GM12878 (cell line): ENCODE results near the gene PPIF. TPM values are rescaled to one million over a fixed set of nuclear protein-coding genes. Genes with fewer than 3 reads are reported as not detected.

ENCODE experiments used
- ATAC-seq: fragments of 200-7000 bp; cut with Tn5 transposase; 3 replicates; pipeline ENCODE4 v1.9.1; 2020; ENCODE audit warnings: mild to moderate bottlenecking, moderate library complexity
- BruUV-seq: library from RNA; stranded (reverse); fragments of 400-500 nt; replicated peaks from 2 replicates; lab custom pipeline; 2021; lab: Mats Ljungman, UMichigan
- CTCF ChIA-PET: fragments of 300-600 bp; sonication (Branson Sonifier 250); formaldehyde crosslinking; extraction: SDS; loops from one replicate; lab custom pipeline; 2021; ENCODE audit warnings: inconsistent platforms; lab: Yijun Ruan, JAX
- POLR2A ChIA-PET: fragments of 350-600 bp; formaldehyde crosslinking; extraction: SDS; loops from one replicate; lab custom pipeline; 2021; ENCODE audit warnings: inconsistent platforms; lab: Charles Lee
- RAD21 ChIA-PET: fragments of 300-600 bp; sonication (Branson Sonifier 250); formaldehyde crosslinking; loops from one replicate; lab custom pipeline; 2023; ENCODE audit warnings: antibody characterized with exemption; ENCODE audit not compliant: unreplicated experiment; lab: Charles Lee
- SMC1A ChIA-PET: fragments of 300-600 bp; sonication (Branson Sonifier 250); formaldehyde crosslinking; loops from one replicate; lab custom pipeline; 2023; ENCODE audit not compliant: unreplicated experiment, uncharacterized antibody; lab: Charles Lee
- DNase-seq: peaks from one replicate; pipeline ENCODE4 v3.0.0-alpha.2; 2011; ENCODE audit warnings: low read depth, low spot score
- FAIRE-seq: peaks from 3 replicates; lab custom pipeline; 2011; peaks lifted over from hg19 to GRCh38; lab: Jason Lieb, UNC
- H2AFZ ChIP-seq: 2 replicates; pipeline ENCODE4 v1.6.0; 2011; ENCODE audit warnings: low read depth, low read length, control low read depth; ENCODE audit not compliant: control insufficient read depth
- H3K27ac ChIP-seq: 2 replicates; pipeline ENCODE4 v1.5.1; 2011; ENCODE audit warnings: control low read depth; ENCODE audit not compliant: control insufficient read depth, insufficient read depth
- H3K27me3 ChIP-seq, 2 experiments: replicated peaks in 1 of 2; 2 replicates each; pipeline versions ENCODE4 v1.6.0 to v1.6.1; 2011; ENCODE audit warnings: low read length in 1 of 2; ENCODE audit not compliant: control insufficient read depth in 2 of 2, insufficient read depth in 2 of 2
- H3K36me3 ChIP-seq, 2 experiments: 2 replicates each; pipeline ENCODE4 v1.5.1; 2011; ENCODE audit warnings: low read length in 1 of 2; ENCODE audit not compliant: control insufficient read depth in 2 of 2, insufficient read depth in 2 of 2
- H3K4me1 ChIP-seq: 2 replicates; pipeline ENCODE4 v1.6.1; 2011; ENCODE audit warnings: mild to moderate bottlenecking, low read length, moderate library complexity, mixed read lengths; ENCODE audit not compliant: control insufficient read depth, insufficient read depth
- H3K4me2 ChIP-seq: 2 replicates; pipeline ENCODE4 v1.6.0; 2011; ENCODE audit warnings: control low read depth; ENCODE audit not compliant: control insufficient read depth, insufficient read depth
- H3K4me3 ChIP-seq: fragments of 200-600 bp; sonication (generic); 2 replicates; pipeline ENCODE4 v1.5.1; 2016
- H3K79me2 ChIP-seq: 2 replicates; pipeline ENCODE4 v1.6.0; 2011; ENCODE audit warnings: low read length; ENCODE audit not compliant: control insufficient read depth, insufficient read depth
- H3K9ac ChIP-seq: 2 replicates; pipeline ENCODE4 v1.8.0; 2011; ENCODE audit warnings: low read length, control low read depth, mixed read lengths; ENCODE audit not compliant: control insufficient read depth, insufficient read depth
- H3K9me3 ChIP-seq: replicated peaks from 3 replicates; pipeline ENCODE4 v1.5.1; 2011; ENCODE audit warnings: mild to moderate bottlenecking, low read length; ENCODE audit not compliant: control insufficient read depth, insufficient read depth
- H4K20me1 ChIP-seq: 2 replicates; pipeline ENCODE4 v1.6.0; 2011; ENCODE audit not compliant: control insufficient read depth, insufficient read depth
- BHLHE40 ChIP-seq, 2 experiments: fragments of 450-650 bp in 1 of 2; IDR thresholded peaks; 2 replicates each; pipeline ENCODE4 v1.6.1; 2011 to 2017; ENCODE audit warnings: low read depth in 2 of 2, borderline replicate concordance in 1 of 2, improper control_type of control experiment in 1 of 2, low read length in 1 of 2, mild to moderate bottlenecking in 1 of 2
- CHD4 ChIP-seq: fragments of 200-600 bp; sonication (generic); IDR thresholded peaks from 2 replicates; pipeline ENCODE4 v1.6.1; 2016; ENCODE audit warnings: mild to moderate bottlenecking
- CREB1 ChIP-seq: IDR thresholded peaks from 2 replicates; pipeline ENCODE4 v1.6.1; 2012; ENCODE audit warnings: low read depth, mild to moderate bottlenecking, inconsistent platforms
- DPF2 ChIP-seq: fragments of 450-650 bp; IDR thresholded peaks from 2 replicates; pipeline ENCODE4 v1.6.1; 2017; ENCODE audit warnings: mild to moderate bottlenecking
- ESRRA ChIP-seq: IDR thresholded peaks from 2 replicates; pipeline ENCODE4 v1.6.1; 2012; ENCODE audit warnings: mild to moderate bottlenecking, low read length, improper control_type of control experiment
- ETV6 ChIP-seq, 2 experiments: fragments of 450-650 bp in 1 of 2; IDR thresholded peaks in 1 of 2; conservative IDR thresholded peaks in 1 of 2; 2 replicates each; pipeline ENCODE4 v1.6.1; 2014; ENCODE audit warnings: antibody characterized with exemption in 1 of 2, borderline replicate concordance in 1 of 2, low read depth in 1 of 2, mild to moderate bottlenecking in 1 of 2, moderate library complexity in 1 of 2
- RB1 ChIP-seq: fragments of 450-650 bp; formaldehyde crosslinking; IDR thresholded peaks from 2 replicates; pipeline ENCODE4 v1.6.1; 2017; ENCODE audit warnings: mild to moderate bottlenecking, borderline replicate concordance
- SMARCA5 ChIP-seq: fragments of 450-650 bp; IDR thresholded peaks from 2 replicates; pipeline ENCODE4 v1.6.1; 2017; ENCODE audit warnings: mild to moderate bottlenecking
- whole genome bisulfite sequencing: methylation state at CpG from one replicate; pipeline ENCODE4 v1.1.6; 2016; ENCODE audit warnings: low lambda C conversion rate; ENCODE audit not compliant: insufficient replicate concordance, insufficient coverage; ENCODE audit errors: missing lambda C conversion rate; 5-methylcytosine and 5-hydroxymethylcytosine counted together
- in situ Hi-C: fragments of 300-500 bp; cut with MboI; formaldehyde crosslinking; loops from 9 replicates; pipeline ENCODE4 v1.14.3; 2018; ENCODE audit warnings: mixed read lengths
- intact Hi-C: fragments of 100-400 bp; cut with micrococcal nuclease; formaldehyde crosslinking; loops from one replicate; pipeline ENCODE4 v1.14.2; 2022; ENCODE audit not compliant: unreplicated experiment
- polyA plus RNA-seq, 11 experiments: library from polyadenylated mRNA; depleted of rRNA in 4 of 11; unstranded in 6 of 11; stranded (reverse) in 5 of 11; fragments of >200 nt; fragmentation: Nextera tagmentation in 4 of 11; fragmentation: Illumina TruSeq in 1 of 11; extraction: Ambion mirVana in 4 of 11; extraction: Trizol in 1 of 11; gene quantifications; 1 replicate in 1 of 11; 2 replicates in 10 of 11; pipeline versions ENCODE4 v1.2.1 to v1.2.3, GENCODE V29; 2011 to 2016; ENCODE audit warnings: inconsistent platforms in 2 of 11, missing spikeins in 2 of 11, low read depth in 1 of 11
- total RNA-seq, 4 experiments: library from RNA; depleted of rRNA in 3 of 4; stranded (reverse); fragments of >200 nt in 3 of 4; fragmentation: Illumina TruSeq in 1 of 4; extraction: Trizol in 1 of 4; gene quantifications; 2 replicates each; pipeline versions ENCODE4 v1.2.1 to v1.2.3, GENCODE V29; 2013 to 2021
- TF ChIP-seq, protein P1 (sequence below): fragments of 450-650 bp; IDR thresholded peaks from 2 replicates; pipeline ENCODE4 v1.6.1; 2014; ENCODE audit warnings: mild to moderate bottlenecking

Gene PPIF
- total and polyA plus RNA-seq, 10 of the 15 experiments (the other 5 are each of a cell fraction or from before 2014, with no cell fraction given) = 28.8 to 180 (median 128) TPM

GRCh38 chr10:79319115-79319771, 28.0 kb upstream of the PPIF start (continued):
- no peak for TF ChIP-seq CHD4
- TF ChIP-seq, protein P1, sequence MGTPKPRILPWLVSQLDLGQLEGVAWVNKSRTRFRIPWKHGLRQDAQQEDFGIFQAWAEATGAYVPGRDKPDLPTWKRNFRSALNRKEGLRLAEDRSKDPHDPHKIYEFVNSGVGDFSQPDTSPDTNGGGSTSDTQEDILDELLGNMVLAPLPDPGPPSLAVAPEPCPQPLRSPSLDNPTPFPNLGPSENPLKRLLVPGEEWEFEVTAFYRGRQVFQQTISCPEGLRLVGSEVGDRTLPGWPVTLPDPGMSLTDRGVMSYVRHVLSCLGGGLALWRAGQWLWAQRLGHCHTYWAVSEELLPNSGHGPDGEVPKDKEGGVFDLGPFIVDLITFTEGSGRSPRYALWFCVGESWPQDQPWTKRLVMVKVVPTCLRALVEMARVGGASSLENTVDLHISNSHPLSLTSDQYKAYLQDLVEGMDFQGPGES = no peak
- no peak for TF ChIP-seq ETV6 (conservative IDR thresholded peaks at IDR 0.05 in 1 of 2, IDR thresholded peaks at IDR 0.05 in 1 of 2; ENCODE audit: borderline replicate concordance in 1 of 2, low read depth in 1 of 2)
- TF ChIP-seq CREB1 = no peak
- no peak for TF ChIP-seq SMARCA5
- no peak for TF ChIP-seq ESRRA

- no peak overlapping the region for H2AFZ ChIP-seq
- no peaks in the 10 kb centered on the region for H3K79me2 ChIP-seq
- no peaks in the 10 kb centered on the region for H3K36me3 ChIP-seq
- 100% methylated on average over 2 of the region's 2 CpGs for WGBS
- H3K27me3 ChIP-seq = no peaks in the 10 kb centered on the region
- no peak overlapping the region for H3K4me3 ChIP-seq
- no peak for TF ChIP-seq BHLHE40 (IDR thresholded peaks at IDR 0.05; ENCODE audit: borderline replicate concordance in 1 of 2, low read depth in 2 of 2, low read length in 1 of 2)
- no peak for TF ChIP-seq RB1
- no peak for TF ChIP-seq DPF2
- no peak for TF ChIP-seq CREB1
- ATAC-seq (no peak), FAIRE-seq (no peak), DNase-seq (no peak)
- BruUV-seq = no TSS peak
- SMC1A ChIA-PET = interaction anchor here (0.8 to 3.5 kb wide), 6 partner anchors 10 to 71 kb away, joined by 3 to 16 read pairs (median 6); no protein-coding TSS in a partner anchor
- no peak overlapping the region for H3K9ac ChIP-seq
- intact Hi-C loops (no loop called here), in situ Hi-C loops (no loop called here)
- RAD21 ChIA-PET = no interaction called here
- no peak overlapping the region for H3K4me2 ChIP-seq
- H3K27ac ChIP-seq = no peak overlapping the region
- H3K9me3 ChIP-seq = no peaks in the 10 kb centered on the region; the same call in 2 of the 3 replicates
- POLR2A ChIA-PET = interaction anchor here (0.8 kb wide), 1 partner anchor 11 kb away, joined by 3 read pairs; no protein-coding TSS in a partner anchor
- H3K4me1 ChIP-seq = peaks cover 52% of the 10 kb centered on the region
- H4K20me1 ChIP-seq = no peaks in the 10 kb centered on the region
- CTCF ChIA-PET = interaction anchor here (0.9 to 1.7 kb wide), 2 partner anchors 11 to 24 kb away, joined by 3 to 6 read pairs; no protein-coding TSS in a partner anchor
Observed at GRCh38 chr10:79320316-79320715, 27.0 kb upstream of the PPIF start.
